ENCODE measurements around the gene PLSCR4.

DNA sequence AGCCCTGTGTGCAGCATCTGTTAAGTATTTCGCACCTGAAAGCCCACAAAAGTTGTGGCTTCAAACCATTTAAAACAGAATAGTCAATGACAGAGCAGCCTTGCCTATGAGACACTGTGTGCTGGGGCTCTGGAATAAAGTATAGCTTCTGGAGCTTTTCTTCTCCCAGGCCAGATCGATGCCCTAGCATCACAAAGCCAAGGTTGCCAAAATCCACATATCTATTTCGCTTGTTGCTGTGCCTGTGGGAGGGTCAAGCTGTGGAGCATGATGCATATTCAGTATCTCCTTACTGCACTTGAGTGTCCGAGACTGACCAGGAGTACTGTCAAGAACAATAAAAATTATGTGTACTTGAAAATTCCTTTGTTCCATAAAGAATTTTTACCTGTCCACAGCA is 97.5 kb downstream of the PLSCR4 start:
- TF ChIP-seq, protein P1, sequence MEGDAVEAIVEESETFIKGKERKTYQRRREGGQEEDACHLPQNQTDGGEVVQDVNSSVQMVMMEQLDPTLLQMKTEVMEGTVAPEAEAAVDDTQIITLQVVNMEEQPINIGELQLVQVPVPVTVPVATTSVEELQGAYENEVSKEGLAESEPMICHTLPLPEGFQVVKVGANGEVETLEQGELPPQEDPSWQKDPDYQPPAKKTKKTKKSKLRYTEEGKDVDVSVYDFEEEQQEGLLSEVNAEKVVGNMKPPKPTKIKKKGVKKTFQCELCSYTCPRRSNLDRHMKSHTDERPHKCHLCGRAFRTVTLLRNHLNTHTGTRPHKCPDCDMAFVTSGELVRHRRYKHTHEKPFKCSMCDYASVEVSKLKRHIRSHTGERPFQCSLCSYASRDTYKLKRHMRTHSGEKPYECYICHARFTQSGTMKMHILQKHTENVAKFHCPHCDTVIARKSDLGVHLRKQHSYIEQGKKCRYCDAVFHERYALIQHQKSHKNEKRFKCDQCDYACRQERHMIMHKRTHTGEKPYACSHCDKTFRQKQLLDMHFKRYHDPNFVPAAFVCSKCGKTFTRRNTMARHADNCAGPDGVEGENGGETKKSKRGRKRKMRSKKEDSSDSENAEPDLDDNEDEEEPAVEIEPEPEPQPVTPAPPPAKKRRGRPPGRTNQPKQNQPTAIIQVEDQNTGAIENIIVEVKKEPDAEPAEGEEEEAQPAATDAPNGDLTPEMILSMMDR (conservative IDR thresholded peaks at IDR 0.05; ENCODE audit: low read depth, low read length), result no peak
- TF ChIP-seq EZH2 (IDR thresholded peaks at IDR 0.05; ENCODE audit: borderline replicate concordance, low read depth, low read length, poor library complexity, severe bottlenecking), result no peak
